ENCODE results near the gene SCRN1. TPM values are rescaled to one million over a fixed set of nuclear protein-coding genes. Genes with fewer than 3 reads are reported as not detected.

The SCRN1 gene
- total and polyA plus RNA-seq, 2 of the 13 experiments (the other 11 are each of a cell fraction or from before 2014, with no cell fraction given) = 43.2 to 49.8 TPM

DNA sequence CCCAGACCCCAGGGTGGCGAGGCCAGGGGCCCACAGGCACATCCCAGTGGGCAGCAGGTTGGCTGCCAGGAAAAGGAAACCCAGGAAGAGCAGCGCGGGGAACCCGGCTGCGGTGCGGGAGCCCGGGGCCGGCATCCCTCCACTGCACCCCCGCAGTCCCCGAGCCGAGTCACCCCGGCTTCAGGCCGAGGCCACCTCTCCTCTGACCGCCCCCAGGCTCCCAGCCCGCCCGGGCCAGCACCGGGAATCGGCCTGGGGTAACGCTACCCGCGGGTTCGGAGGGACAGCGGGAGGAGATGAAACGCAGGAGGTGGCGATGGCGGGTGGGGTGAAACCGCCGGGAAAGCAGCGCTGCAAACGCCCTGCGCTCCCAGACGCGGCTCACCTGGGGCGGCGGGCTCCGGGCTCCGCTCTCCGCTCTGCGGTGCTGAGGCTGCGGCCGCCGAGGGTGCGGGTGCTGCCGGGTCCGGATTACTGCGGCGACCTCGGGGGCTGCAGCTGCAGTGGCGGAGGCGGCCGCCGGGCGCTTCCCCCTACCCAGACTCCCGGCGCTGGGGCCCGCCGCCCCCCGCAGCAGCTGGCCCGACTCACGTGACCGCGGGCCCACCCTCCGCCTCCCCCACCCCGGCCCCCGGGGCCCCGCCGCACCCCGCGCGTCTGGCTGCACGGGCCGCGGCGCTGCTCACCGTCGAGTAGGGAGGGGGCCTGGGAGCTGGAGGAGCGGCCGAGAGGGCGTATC is at the start of gene SCRN1 (continued):
- TF ChIP-seq ZBTB7B (CRISPR knock-in tag; IDR thresholded peaks at IDR 0.05) = peak; percentile 46; the same call in 1 of the 2 replicates
- TF ChIP-seq REXO4 (CRISPR knock-in tag; IDR thresholded peaks at IDR 0.05; ENCODE audit: borderline replicate concordance) = no peak
- TF ChIP-seq ZNF530 (CRISPR knock-in tag; IDR thresholded peaks at IDR 0.05; ENCODE audit: low read depth) = no peak
- no peak for TF ChIP-seq CREB1 (IDR thresholded peaks at IDR 0.05)
- TF ChIP-seq CREB1 (CRISPR knock-in tag; IDR thresholded peaks at IDR 0.05) = no peak
- no peak for TF ChIP-seq SP2 (CRISPR knock-in tag; IDR thresholded peaks at IDR 0.05)
- no peak for TF ChIP-seq NFE2L1 (CRISPR knock-in tag; IDR thresholded peaks at IDR 0.05; ENCODE audit: borderline replicate concordance)
- no peak for TF ChIP-seq JDP2 (CRISPR knock-in tag; IDR thresholded peaks at IDR 0.05; ENCODE audit: borderline replicate concordance)
- no peak for TF ChIP-seq TP53 (CRISPR knock-in tag; conservative IDR thresholded peaks at IDR 0.05)
- TF ChIP-seq, protein P1, sequence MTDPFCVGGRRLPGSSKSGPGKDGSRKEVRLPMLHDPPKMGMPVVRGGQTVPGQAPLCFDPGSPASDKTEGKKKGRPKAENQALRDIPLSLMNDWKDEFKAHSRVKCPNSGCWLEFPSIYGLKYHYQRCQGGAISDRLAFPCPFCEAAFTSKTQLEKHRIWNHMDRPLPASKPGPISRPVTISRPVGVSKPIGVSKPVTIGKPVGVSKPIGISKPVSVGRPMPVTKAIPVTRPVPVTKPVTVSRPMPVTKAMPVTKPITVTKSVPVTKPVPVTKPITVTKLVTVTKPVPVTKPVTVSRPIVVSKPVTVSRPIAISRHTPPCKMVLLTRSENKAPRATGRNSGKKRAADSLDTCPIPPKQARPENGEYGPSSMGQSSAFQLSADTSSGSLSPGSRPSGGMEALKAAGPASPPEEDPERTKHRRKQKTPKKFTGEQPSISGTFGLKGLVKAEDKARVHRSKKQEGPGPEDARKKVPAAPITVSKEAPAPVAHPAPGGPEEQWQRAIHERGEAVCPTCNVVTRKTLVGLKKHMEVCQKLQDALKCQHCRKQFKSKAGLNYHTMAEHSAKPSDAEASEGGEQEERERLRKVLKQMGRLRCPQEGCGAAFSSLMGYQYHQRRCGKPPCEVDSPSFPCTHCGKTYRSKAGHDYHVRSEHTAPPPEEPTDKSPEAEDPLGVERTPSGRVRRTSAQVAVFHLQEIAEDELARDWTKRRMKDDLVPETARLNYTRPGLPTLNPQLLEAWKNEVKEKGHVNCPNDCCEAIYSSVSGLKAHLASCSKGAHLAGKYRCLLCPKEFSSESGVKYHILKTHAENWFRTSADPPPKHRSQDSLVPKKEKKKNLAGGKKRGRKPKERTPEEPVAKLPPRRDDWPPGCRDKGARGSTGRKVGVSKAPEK (CRISPR knock-in tag; IDR thresholded peaks at IDR 0.05; ENCODE audit: borderline replicate concordance) = no peak
- TF ChIP-seq, protein P2, sequence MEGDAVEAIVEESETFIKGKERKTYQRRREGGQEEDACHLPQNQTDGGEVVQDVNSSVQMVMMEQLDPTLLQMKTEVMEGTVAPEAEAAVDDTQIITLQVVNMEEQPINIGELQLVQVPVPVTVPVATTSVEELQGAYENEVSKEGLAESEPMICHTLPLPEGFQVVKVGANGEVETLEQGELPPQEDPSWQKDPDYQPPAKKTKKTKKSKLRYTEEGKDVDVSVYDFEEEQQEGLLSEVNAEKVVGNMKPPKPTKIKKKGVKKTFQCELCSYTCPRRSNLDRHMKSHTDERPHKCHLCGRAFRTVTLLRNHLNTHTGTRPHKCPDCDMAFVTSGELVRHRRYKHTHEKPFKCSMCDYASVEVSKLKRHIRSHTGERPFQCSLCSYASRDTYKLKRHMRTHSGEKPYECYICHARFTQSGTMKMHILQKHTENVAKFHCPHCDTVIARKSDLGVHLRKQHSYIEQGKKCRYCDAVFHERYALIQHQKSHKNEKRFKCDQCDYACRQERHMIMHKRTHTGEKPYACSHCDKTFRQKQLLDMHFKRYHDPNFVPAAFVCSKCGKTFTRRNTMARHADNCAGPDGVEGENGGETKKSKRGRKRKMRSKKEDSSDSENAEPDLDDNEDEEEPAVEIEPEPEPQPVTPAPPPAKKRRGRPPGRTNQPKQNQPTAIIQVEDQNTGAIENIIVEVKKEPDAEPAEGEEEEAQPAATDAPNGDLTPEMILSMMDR (CRISPR knock-in tag; IDR thresholded peaks at IDR 0.05) = no peak
- no peak for TF ChIP-seq PHB2 (IDR thresholded peaks at IDR 0.05; ENCODE audit: partially characterized antibody)
- TF ChIP-seq, protein P3, sequence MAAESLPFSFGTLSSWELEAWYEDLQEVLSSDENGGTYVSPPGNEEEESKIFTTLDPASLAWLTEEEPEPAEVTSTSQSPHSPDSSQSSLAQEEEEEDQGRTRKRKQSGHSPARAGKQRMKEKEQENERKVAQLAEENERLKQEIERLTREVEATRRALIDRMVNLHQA (CRISPR knock-in tag; IDR thresholded peaks at IDR 0.05) = no peak
- TF ChIP-seq, protein P4, sequence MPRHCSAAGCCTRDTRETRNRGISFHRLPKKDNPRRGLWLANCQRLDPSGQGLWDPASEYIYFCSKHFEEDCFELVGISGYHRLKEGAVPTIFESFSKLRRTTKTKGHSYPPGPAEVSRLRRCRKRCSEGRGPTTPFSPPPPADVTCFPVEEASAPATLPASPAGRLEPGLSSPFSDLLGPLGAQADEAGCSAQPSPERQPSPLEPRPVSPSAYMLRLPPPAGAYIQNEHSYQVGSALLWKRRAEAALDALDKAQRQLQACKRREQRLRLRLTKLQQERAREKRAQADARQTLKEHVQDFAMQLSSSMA (CRISPR knock-in tag; IDR thresholded peaks at IDR 0.05) = no peak
- TF ChIP-seq ZNF446 (CRISPR knock-in tag; IDR thresholded peaks at IDR 0.05) = no peak; the same call in 1 of the 2 replicates
- TF ChIP-seq PHF20 (CRISPR knock-in tag; IDR thresholded peaks at IDR 0.05) = peak; percentile 30; the same call in 1 of the 2 replicates
- TF ChIP-seq ZNF230 (CRISPR knock-in tag; IDR thresholded peaks at IDR 0.05) = no peak
- TF ChIP-seq HNRNPLL (IDR thresholded peaks at IDR 0.05; ENCODE audit: low read depth, low read length, poor library complexity, severe bottlenecking) = no peak
- TF ChIP-seq, protein P5, sequence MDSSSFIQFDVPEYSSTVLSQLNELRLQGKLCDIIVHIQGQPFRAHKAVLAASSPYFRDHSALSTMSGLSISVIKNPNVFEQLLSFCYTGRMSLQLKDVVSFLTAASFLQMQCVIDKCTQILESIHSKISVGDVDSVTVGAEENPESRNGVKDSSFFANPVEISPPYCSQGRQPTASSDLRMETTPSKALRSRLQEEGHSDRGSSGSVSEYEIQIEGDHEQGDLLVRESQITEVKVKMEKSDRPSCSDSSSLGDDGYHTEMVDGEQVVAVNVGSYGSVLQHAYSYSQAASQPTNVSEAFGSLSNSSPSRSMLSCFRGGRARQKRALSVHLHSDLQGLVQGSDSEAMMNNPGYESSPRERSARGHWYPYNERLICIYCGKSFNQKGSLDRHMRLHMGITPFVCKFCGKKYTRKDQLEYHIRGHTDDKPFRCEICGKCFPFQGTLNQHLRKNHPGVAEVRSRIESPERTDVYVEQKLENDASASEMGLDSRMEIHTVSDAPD (CRISPR knock-in tag; IDR thresholded peaks at IDR 0.05) = no peak
- TF ChIP-seq, protein P6, sequence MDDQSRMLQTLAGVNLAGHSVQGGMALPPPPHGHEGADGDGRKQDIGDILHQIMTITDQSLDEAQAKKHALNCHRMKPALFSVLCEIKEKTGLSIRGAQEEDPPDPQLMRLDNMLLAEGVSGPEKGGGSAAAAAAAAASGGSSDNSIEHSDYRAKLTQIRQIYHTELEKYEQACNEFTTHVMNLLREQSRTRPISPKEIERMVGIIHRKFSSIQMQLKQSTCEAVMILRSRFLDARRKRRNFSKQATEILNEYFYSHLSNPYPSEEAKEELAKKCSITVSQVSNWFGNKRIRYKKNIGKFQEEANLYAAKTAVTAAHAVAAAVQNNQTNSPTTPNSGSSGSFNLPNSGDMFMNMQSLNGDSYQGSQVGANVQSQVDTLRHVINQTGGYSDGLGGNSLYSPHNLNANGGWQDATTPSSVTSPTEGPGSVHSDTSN (CRISPR knock-in tag; IDR thresholded peaks at IDR 0.05; ENCODE audit: borderline replicate concordance) = no peak
- no peak; the same call in 1 of the 2 replicates for TF ChIP-seq ZNF709 (CRISPR knock-in tag; IDR thresholded peaks at IDR 0.05)
- peak; percentile 13 for TF ChIP-seq TEAD3 (CRISPR knock-in tag; optimal IDR thresholded peaks at IDR 0.05; ENCODE audit: borderline replicate concordance)

Measured in HepG2 (cell line).